Stomach smooth muscle (tissue), 2 donors: ENCODE data around the gene BSDC1.

Experiments used
- H3K27ac ChIP-seq: one replicate; pipeline ENCODE4 v1.7.0; 2013; ENCODE audit warnings: mild to moderate bottlenecking, low read length, inconsistent platforms
- H3K27me3 ChIP-seq, 2 donors: one replicate each; pipeline ENCODE4 v1.7.0; 2013; ENCODE audit warnings: low read length in 2 of 2; ENCODE audit not compliant: insufficient read depth in 2 of 2, control insufficient read depth in 1 of 2
- H3K36me3 ChIP-seq, 2 donors: one replicate each; pipeline ENCODE4 v1.7.0; 2013; ENCODE audit warnings: low read length in 2 of 2; ENCODE audit not compliant: control insufficient read depth in 2 of 2, insufficient read depth in 2 of 2
- H3K4me1 ChIP-seq: one replicate; pipeline ENCODE4 v1.7.0; 2013; ENCODE audit warnings: low read length; ENCODE audit not compliant: control insufficient read depth, insufficient read depth
- H3K4me3 ChIP-seq, 2 donors: one replicate each; pipeline ENCODE4 v1.7.0; 2013; ENCODE audit warnings: low read length in 2 of 2
- H3K9ac ChIP-seq, 2 donors: one replicate each; pipeline ENCODE4 v1.7.0; 2013; ENCODE audit warnings: low read length in 2 of 2, mild to moderate bottlenecking in 1 of 2
- H3K9me3 ChIP-seq, 2 donors: one replicate each; pipeline ENCODE4 v1.7.0; 2013; ENCODE audit warnings: low read length in 2 of 2; ENCODE audit not compliant: control insufficient read depth in 2 of 2
- donor health status: healthy.
- donor health status: Pancreatic carcinoma.

BSDC1 gene

GRCh38 chr1:32318127-32318869 lies 75.9 kb downstream of the BSDC1 start:
- Histone ChIP-seq H3K4me1 (no peaks in the 10 kb centered on the region), H3K9me3 (no peaks in the 10 kb centered on the region), H3K27me3 (no peaks in the 10 kb centered on the region), H3K9ac (no peak overlapping the region), H3K4me3 (no peak overlapping the region), H3K36me3 (peaks cover 5 to 11% of the 10 kb centered on the region in 2 donors), H3K27ac (no peak overlapping the region)

DNA sequence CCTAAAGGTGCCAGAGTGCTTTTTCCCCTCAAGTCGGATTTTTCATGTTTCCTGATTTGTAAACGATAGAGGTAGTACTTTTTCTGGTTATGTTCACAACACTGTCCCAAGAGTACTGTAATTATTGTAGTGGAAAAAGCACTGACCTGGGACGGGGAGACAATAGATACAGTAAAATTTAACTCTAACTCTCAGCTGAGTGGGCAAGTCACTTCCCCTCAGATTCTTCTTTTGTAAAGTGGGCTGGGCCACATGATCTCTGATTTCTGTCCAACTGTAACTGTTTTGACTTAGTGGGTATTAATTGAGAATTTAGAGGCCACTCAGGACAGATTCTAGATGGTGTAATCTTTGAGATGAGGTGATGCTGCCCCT lies 77.4 kb downstream of the BSDC1 start:
- Histone ChIP-seq H3K9ac (no peak overlapping the region), H3K36me3 (peaks cover 5 to 11% of the 10 kb centered on the region in 2 donors), H3K27ac (no peak overlapping the region), H3K27me3 (no peaks in the 10 kb centered on the region), H3K4me3 (no peak overlapping the region), H3K9me3 (no peaks in the 10 kb centered on the region), H3K4me1 (no peaks in the 10 kb centered on the region)
